Hematopoietic multipotent progenitor cell treated with erythropoietin and hydrocortisone succinate and interleukin-3 and kit ligand, for 4 days (in vitro differentiated cells): ENCODE data around the gene ANKRD13D.

ENCODE experiments used
- DNase-seq: peaks from one replicate; pipeline ENCODE4 v3.0.0-alpha.2; 2015

The ANKRD13D gene

DNA sequence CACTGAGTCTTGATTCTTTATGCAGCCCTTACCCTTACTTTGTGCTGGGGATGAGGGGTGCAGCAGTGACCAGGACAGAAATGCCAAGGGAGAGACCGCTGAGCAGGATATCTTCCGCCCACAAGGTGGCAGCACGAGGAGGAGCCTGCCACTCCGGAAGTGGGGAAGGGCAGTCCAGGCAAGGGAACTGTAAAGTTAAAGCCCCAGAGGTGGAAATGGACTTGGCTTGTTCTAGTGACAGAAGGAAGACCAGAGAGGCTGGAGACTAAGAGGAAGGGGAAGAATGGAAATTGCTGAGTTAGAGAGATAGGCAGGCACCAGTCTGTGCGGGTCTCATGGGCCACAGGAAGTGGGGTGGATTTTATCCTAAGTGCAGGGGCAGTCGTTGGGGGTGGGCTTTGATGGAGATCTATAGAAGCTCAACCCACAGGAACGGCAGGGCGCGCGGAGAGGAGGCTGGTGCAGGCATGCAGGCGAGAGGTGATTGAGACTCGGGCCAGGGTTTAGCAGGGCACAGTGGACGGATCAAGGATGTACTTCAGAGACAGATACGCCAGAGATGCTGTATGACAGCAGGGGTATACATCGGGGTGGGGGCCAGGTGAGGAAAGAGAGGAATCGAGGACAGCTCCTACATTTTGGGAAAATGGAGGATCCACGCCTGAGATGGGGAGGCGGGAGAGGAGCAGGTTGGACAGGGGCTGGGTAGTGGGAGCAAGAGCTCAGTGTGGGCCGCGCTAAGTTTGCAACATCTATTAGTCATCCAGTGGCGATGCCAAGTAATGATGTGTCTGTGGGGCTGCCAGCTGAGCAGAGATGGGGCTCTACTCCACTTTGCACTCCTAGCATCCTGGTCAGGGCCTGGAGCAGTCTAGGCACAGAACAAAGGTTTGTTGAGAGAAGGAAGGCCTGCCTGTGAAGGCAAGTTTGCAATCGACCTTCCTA is 26.1 kb upstream of the ANKRD13D start:
- peak; percentile 95 for DNase-seq

DNA sequence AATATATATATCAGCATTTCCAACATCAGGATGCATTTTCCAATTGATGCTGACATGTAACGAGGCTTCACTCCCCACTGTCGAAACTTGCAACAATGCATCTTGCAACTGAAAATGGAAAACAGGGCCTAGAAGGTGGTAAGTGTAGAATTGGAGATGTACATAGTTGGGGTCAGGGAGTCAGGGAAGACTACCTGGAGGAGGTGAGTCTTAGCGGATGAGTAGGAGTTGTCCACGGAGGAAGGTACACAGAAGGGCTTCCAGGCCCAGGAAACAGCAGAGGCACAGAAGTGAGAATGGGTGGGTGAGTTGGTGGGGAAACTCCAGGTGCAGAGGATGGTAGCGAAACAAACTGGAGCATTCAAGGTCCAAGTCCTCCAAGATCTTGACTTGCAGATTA is 24.8 kb upstream of the ANKRD13D start:
- no peak for DNase-seq

DNA sequence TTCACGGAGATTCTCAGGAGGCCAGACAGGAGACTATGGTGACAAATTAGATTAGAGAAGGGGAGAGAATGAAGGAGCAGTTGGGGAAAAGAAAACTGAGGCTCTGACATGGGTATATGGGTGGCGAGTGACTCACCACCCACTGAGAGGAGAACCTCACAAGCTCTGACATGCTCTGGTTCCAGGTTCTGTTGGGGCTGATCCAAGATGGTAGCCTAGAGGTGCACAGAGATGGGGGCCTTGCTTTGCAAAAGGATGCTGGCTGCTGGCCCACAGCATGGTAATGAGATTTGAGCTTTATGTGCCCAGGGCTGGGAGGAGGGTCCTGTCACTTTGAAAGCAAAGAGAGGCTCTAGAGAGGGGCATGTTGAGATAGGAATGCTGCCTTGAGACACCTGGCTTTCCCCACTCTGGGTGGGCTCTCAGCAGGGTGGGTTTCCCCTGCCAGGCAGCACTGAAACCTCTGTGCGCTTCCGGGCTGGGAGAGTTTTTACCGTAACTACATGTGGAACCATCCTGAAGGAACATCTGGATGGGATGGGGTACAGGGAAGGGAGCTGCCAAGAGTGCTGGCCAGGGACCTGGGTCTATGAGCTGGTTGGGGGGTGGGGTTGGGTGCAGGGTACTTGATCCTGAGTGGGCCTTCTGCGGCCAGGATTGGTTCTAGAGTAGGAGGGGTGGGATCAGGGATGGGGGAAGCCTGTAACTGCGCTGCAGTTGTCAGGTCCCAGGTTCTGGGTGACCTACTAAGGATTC is 24.0 kb upstream of the ANKRD13D start:
- no peak for DNase-seq

DNA sequence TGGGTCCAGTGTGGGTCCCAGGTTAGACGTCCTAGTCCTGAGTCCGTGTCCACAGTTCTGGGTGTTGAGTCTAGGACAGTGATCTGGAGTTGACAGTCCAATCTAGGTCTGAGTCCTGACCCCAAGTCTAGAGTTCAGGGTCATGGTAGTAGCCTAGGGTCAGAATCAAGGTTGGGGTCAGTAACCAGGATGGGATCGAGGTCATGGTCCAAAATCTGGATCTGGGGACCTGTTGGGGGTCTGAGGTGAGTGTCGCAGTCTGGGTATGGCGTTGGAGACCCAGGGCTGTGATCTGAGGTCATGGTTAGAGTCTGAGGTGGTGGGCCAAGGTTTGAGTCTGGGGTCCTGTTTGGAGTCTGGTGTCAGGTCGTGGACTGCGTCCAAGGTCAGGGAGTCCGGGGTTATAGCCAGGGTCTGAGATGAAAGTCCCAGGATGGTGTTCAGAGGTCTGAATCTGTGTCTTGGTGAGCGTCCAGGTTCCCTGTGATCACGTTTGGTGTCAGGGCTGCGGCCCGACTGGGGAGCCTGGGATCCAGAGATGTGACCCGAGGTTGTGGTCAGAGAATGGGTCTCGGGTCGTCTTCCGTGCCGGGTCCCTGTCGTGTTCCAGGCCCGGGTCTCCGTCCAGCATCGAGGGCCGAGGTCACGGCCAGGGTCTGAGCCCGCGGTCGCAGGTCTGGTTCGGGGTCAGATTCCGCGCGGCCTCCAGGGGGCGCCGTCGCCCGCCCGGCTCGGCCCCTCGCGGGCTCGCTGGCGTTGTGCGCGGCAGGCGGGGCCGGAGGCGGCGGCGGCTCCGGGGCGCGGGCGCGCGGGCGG is 23.3 kb upstream of the ANKRD13D start:
- DNase-seq, result peak; percentile 84

DNA sequence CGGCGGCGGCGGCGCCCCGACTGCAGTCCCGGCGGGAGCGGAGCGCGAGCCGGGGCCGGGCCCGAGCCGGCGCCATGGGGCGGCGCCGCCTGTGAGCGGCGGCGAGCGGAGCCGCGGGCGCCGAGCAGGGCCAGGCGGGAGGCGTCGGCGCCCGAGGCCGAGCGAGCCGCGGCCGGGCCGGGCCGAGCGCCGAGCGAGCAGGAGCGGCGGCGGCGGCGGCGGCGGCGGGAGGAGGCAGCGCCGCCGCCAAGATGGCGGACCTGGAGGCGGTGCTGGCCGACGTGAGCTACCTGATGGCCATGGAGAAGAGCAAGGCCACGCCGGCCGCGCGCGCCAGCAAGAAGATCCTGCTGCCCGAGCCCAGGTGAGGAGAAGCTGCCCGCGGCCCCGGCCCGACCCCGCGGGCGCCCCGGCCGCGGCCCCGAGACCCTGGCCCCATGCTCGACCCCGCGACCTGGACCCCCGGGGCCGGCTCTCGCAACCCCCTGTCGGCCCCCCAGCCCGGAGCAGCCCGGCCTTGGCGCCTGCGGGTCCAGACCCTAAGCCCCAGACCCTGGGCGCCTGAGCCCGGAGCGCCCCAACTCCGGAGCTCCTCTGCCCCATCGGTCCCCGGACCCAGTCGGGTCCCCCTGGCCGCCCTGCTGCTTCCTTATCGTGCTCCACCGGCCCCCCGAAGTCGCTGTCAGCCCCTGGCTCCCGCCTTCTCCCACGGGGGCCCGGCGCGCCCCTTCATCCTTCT is 22.5 kb upstream of the ANKRD13D start, which contains the start of gene GRK2:
GRK2 (plus strand) TSS at position 25 of the 739 bp plus-strand sequence; CDS start at position 252, 227 bp downstream.
- DNase-seq, result peak; percentile 80

DNA sequence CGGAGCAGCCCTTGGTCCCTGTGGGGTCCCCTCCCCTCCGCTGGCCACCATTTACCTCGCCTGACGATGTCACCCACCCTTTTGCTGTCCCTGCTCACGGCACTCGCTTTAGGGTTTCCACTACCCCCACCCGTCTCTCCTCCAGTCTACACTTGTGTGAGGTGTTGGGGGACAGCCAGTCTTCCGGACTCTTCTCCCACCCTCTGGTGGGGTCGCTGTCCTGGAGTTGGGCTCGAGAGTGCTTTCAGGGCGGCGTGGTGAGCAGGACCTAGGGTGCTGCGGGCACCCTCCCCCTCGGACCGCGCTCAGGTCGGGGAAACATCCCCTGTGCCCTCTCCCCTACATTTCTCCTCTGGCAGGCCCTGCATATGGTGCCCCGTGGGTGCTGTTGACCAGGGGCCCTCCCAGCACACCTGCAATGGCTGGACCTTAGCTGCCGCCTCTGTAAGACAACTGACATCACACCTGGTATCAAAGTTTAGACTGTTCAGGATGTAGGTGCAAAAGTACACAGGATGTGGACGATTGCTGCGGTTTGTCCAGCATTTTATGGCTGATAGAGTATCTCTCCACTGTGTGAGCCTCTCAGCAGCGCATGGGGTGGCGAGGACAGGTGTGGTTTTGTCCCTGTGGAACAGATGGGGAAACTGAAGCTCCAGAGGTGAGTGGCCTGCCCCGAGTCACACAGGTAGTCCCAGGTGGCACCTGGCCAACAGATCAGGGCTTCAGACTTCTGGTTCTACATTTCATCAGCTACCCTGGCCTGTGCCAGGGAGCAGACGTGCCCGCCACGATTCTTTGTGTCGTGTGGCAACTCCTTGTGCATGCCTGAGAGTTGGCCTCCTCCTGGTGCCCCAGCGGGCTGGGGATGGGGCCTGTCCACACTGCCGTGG is 21.7 kb upstream of the ANKRD13D start:
- peak; percentile 49 for DNase-seq

DNA sequence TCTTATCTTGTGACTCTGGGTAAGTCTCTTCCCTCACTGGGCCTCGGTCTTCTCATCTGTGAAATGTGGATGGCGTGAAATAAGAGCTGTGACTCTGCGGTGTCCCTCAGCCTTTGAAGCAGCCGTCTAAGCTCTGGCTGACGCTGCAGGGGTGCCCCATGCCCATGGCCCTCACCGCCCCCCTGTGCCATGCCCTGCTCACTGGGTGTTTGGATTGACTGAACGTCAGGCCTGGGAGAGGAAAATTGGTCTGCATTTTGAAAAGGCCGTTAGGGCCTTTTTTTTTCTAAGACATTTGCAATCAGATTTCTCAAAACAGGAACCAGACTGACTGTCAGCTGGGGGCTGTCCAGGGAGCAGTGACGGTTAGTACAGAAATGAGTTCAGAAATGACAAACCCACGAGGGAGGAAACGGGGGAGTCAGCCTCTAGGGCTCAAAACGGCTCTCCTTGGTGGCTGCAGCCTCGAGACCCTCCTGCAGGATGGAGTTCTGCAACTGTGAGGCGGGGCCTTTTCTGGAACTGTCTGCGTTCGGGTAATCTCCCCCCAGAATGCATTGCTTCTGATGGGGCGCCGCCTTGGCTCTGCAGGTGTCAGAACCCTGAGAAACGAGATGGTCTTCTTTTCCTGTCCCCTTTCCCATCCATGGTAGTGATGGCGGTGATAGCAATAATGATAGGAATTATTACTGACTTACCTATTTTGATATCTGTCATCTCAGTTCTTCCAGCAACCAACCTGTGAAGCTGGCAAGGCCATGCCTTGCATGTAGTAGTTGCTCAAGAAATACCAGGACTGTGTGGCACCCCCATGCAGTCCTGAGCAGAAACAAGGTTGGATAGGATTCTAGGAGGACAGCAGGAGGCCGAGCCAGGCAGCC is 20.8 kb upstream of the ANKRD13D start:
- peak; percentile 93 for DNase-seq

DNA sequence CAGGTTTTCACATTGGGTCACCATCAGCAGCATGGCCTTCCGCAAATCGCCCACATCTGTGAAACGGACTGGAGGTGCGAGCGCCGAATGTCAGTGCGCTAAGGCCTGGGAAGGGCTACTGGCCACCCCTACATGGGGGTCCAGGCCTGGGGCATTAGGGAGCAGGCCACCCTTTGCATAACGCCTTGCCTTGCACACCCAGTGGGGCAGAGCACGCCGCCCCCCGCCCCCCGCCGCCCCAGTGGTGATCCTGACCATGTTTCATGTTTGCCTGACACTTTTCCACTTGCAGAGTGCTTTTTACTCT is 20.2 kb upstream of the ANKRD13D start:
- DNase-seq, result no peak

DNA sequence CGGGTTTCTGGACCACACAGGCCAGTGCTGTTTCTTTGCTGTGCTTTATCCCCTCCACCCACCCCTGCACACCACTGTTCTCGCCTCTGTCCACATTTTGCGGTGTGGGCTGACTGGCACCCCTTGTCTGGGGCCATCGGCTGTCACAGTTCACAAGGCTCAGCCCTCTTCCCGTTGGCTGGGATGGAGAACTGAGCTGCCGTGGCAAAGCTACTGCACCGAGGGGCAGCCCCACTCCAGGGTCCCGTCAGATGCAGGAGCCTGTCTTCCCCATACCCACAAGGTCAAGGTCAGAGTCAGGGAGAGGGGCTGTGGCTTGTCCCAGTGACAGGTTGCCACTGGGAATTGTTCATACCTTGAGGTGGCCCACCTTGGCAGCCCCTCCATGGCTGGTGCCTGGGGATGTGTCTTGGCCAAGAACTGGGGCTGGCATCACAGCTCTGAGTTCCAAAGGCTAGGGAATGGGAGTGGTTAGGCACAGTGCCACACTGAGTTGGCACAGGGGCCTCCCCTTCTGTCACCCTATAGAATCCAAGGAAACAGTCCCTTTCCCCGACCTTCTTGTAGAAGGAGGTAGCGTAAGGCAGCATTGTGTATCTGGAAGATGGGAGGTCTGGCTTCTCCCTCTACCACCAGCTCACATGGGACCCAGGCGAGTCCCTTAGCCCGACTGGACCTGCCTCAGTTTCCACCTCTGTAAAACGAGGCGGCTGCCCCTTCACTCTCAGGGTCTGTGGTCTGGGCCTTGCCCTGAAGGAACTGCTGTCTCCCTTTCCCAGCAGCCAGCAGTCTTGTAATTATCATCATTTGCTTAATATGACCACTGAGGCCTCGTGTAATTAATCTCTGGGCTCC is 19.5 kb upstream of the ANKRD13D start:
- peak; percentile 69 for DNase-seq

DNA sequence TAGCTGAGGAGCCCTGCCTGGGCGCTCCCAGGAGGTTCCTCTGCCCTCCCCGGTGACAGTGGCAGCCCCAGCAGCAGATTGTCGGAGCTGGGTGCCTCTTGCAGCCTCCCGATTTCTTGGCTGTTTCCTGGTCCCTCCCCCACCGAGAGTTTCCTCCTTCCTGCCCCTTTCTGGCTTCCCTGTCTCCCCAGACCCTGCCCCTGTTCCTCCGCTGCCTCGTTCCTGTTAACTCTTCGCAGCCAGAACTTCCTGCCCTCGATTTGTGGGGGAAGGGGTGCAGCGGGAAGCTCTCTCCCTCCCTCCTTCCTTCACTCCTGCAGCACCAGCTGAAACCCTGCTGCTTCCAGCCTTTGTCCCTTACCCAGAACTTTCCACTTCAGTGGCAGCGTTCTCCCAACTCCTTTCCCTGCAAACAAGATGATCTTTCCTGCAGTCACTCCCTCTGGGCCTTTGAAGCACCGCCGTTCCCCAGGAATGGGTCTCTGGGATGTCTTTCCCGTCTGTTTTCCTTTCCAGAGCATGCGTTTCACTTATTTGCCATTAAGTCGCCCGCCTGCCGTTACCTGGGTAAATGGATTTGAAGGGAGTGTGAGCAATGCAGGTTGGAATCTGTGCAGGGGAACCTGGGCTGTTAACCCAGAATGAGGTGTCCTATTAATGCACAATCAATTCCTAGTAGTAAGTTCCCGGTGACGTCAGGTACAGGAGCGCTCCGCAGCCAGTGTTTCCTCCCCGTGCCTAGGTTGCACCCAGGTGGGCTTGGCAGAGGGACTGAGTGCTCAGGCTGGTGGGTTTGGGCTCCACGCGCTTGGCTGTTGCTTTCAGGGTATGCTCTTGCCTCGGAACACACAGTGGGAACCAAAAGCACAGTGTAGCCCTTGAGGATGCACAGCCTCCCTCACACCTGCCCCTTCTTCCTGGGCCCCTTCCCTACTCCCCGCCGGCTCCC is 18.6 kb upstream of the ANKRD13D start:
- peak; percentile 79 for DNase-seq

DNA sequence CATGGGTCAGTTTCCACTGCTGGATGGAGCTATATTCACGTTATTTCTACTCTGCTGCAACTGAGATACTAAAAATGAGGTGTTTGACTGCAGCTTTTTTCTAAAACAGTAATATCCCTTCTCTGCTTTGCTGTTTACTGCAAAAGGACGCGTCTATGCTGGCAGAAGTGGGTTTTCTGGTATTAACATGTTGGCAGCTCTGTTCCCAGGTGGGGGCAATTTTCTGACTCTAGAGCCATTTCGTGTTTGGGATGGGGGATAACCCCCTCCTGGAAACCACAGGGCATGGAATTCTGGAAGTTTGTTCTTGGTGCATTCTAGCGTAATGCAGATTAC is 17.9 kb upstream of the ANKRD13D start:
- DNase-seq, result no peak

DNA sequence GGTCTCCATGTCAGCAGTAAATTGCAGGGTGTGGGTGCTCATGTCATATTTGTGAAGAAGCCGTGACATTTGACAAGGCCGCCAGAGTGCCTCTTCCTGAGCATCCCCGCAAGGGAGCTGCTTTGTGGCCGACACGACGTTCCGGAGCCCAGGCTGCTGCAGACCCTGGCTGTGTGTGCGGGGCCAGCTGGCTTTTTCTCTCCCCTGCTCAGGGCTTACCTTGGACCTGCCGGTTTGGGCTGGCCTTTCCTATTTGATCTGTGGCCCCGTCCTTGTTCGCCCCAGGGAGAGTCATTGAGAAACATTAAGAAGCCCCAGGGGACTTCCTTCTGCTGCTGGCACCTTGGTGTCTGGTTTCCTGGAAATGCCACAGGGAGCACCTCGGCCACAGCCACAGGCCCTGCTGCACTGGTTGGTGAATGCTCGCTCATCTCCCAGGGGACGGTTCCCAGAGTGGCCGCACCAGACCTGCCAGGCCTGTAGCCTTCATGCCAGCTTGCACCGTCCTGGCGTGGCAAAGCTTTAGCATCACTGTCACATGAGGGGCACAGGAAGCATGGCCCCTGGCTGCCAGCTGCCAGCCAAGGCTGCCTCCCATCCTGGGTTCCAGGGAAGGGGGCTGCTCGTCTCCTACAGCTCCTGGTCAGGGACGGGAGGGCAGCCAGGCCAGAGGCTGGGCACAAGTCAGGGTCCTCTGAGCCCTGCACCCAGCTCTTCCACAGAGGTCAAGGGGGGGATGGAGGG is 17.4 kb upstream of the ANKRD13D start:
- peak; percentile 77 for DNase-seq

DNA sequence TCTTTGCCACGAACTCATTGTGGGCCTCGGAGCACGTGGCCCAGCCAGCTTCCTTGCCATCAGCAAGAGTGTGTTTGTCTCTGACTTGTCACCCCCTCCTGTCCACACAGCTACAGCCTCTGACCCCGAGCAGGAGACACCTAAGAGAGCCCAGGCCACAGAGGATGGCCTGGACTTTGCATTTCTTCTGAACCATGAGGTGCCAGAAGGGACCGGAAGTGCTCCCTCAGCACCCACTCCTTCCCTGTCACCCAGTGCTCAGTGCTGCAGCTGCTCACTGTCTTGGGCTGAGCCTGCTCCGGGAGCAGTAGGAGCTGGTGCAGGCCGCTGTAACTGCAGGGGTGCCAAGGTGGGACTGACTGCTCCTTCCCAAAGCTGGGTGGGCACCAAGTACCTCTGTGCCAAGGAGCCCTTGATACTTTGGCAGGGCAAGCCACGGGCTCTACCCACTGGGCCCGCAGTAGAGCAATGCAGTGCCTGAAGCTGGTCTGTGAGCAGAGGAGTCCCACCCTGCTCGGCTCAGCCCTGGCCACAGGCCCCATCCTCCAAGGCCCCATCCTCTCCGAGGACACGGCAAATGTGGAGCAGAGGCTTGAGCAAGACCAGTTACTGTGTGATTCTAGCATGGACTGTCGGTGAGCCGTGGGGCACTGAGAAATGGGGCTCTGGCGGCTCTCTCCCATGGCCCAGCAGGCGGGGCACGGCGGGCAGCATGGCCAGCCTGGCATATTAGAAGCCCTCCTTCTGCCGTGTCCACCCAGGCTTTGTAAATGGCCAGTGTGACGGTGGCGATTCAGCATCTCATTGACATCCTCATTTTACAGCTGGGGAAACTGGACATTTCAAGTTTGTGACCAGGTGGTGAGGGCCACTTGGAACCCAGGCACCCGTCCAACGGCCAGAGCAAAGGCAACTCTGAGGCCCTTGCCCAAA is 16.5 kb upstream of the ANKRD13D start:
- no peak for DNase-seq

DNA sequence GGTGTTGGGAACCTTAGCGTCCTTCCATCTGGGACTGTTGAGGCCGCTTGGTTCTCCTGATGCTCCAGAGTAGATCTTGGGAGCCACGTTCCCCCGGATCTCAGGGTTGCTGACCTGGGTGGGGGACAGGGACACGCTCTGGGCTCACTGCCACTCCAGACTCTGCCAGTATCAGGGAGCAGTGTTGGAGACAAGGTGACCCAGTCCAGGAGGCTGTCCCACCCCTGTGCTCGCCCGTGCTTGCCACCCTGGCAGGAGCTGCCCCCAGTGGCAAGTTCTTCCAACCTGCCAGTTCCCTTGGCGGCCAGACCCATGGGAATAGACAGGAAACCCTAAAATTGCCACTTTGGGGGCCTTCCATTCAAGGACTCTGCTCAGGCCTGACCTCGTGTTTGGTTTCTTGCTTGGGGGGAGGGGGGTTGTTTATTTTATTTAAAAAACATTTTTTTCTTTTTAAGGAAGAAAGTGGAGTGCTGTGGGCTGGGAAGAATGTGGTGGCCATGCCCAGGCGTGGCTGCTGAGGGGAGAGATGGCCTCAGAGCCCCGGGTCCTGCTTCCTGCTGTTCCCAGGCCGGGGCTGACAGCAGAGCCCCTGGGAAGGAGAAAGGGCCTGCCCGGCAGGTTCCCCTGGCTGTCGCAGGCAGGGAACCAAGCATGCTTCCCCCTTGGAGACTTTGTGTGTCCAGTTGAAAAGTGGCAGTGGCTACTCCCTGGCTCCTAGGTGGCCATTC is 15.7 kb upstream of the ANKRD13D start:
- DNase-seq, result peak; percentile 53

DNA sequence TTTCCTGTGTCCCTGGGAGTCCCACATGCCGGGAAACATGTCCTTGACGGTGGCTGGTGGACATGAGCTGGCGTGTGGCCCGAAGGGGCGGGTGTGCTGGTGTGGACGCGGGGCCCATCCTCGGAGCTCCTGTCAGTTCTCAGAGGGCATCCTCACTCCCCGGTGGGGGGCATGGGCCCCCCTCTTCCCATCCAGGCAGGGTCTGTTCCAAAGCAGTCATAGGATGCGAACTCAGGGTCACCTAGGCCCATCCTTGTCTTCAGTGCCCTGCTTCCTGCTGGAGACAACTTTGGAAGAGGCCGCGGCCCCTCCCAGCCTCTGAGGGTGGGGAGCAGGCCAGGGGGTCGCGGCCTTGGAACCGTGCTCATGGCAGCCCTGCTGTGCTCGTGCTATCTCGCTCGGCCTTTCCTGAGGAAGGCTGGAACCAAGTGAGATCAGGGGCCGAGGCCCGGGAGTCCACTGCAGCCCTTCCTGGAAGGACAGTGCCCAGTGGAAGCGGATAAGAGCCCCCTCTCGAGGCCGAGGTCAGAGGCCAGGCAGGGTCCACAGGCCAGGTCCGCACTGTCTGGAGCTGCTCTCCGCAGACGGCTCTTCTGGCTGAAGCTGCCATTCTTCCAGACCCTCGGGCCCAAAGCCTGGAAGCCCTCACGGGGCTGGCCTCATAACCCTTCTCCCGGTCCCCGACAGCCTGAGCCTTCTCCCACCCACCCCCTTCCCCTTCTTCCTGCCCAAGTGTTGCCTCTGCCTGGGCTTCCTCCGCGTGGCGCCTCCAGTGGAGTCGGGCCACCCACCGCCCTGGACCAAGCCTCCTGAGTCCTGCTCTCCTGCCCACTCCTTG is 14.1 kb upstream of the ANKRD13D start:
- DNase-seq, result no peak
